Neural progenitor cell (in vitro differentiated cells): ENCODE results near the gene CFAP57. TPM values are rescaled to one million over a fixed set of nuclear protein-coding genes. Genes with fewer than 3 reads are reported as not detected.
A peak's percentile ranks its signal among the peaks of the same experiment; 100 is the strongest.

ENCODE experiments used
- DNase-seq: peaks from one replicate; pipeline ENCODE4 v3.0.0-alpha.2; 2016; ENCODE audit warnings: low spot score
- H2AFZ ChIP-seq: fragments of 200-600 bp; sonication (generic); replicated peaks from 2 replicates; pipeline ENCODE4 v1.6.1; 2016; ENCODE audit warnings: antibody characterized with exemption
- H3F3A ChIP-seq: fragments of 200-600 bp; sonication (generic); 2 replicates; pipeline ENCODE4 v1.6.1; 2016; ENCODE audit warnings: antibody characterized with exemption, low read depth
- H3K27ac ChIP-seq: fragments of 200-600 bp; sonication (generic); 2 replicates; pipeline ENCODE4 v1.5.1; 2016; ENCODE audit warnings: mild to moderate bottlenecking
- H3K27me3 ChIP-seq: fragments of 200-600 bp; sonication (generic); 2 replicates; pipeline ENCODE4 v1.6.1; 2016; ENCODE audit warnings: mild to moderate bottlenecking, moderate library complexity
- H3K36me3 ChIP-seq: fragments of 200-600 bp; sonication (generic); 2 replicates; pipeline ENCODE4 v1.5.1; 2016
- H3K4me1 ChIP-seq: fragments of 200-600 bp; sonication (generic); 2 replicates; pipeline ENCODE4 v1.6.1; 2016; ENCODE audit warnings: mixed run types
- H3K4me2 ChIP-seq: fragments of 200-600 bp; sonication (generic); 2 replicates; pipeline ENCODE4 v1.6.1; 2016
- H3K4me3 ChIP-seq: fragments of 200-600 bp; sonication (generic); 2 replicates; pipeline ENCODE4 v1.5.1; 2016
- H3K79me2 ChIP-seq: fragments of 200-600 bp; sonication (generic); 2 replicates; pipeline ENCODE4 v1.6.1; 2016; ENCODE audit warnings: low read depth
- H3K9ac ChIP-seq: fragments of 200-600 bp; sonication (generic); 2 replicates; pipeline ENCODE4 v1.6.1; 2016
- H3K9me3 ChIP-seq: fragments of 200-600 bp; sonication (generic); 2 replicates; pipeline ENCODE4 v1.5.1; 2016; ENCODE audit warnings: low read depth
- H4K20me1 ChIP-seq: fragments of 200-600 bp; sonication (generic); 2 replicates; pipeline ENCODE4 v1.6.1; 2016; ENCODE audit warnings: low read depth
- H3K27ac Mint-ChIP-seq: 3 replicates; pipeline ENCODE4 v1.8.0; 2021; ENCODE audit warnings: mixed read lengths
- H3K27me3 Mint-ChIP-seq: 2 replicates; pipeline ENCODE4 v1.8.0; 2022; ENCODE audit warnings: low read depth, mild to moderate bottlenecking, inconsistent platforms, moderate library complexity, mixed read lengths; ENCODE audit not compliant: insufficient read depth
- H3K36me3 Mint-ChIP-seq: 3 replicates; pipeline ENCODE4 v1.8.0; 2021; ENCODE audit warnings: mixed read lengths
- H3K4me1 Mint-ChIP-seq: 3 replicates; pipeline ENCODE4 v1.8.0; 2021; ENCODE audit warnings: mixed read lengths
- H3K4me3 Mint-ChIP-seq: 3 replicates; pipeline ENCODE4 v1.8.0; 2021; ENCODE audit warnings: mild to moderate bottlenecking, moderate library complexity, mixed read lengths
- H3K9me3 Mint-ChIP-seq: 3 replicates; pipeline ENCODE4 v1.8.0; 2020; ENCODE audit warnings: mixed read lengths
- CTCF ChIP-seq: fragments of 200-600 bp; sonication (generic); IDR thresholded peaks from 2 replicates; pipeline ENCODE4 v1.5.1; 2017; ENCODE audit warnings: antibody characterized with exemption, mild to moderate bottlenecking
- EZH2 ChIP-seq: fragments of 200-600 bp; sonication (generic); IDR thresholded peaks from 2 replicates; pipeline ENCODE4 v1.6.1; 2017; ENCODE audit warnings: antibody characterized with exemption, mild to moderate bottlenecking, moderate library complexity
- EZH2phosphoT487 ChIP-seq: fragments of 200-600 bp; sonication (generic); IDR thresholded peaks from 2 replicates; pipeline ENCODE4 v1.6.1; 2017; ENCODE audit warnings: antibody characterized with exemption
- total RNA-seq: library from RNA; depleted of rRNA; stranded (reverse); fragments of >200 nt; gene quantifications from 2 replicates; pipeline ENCODE4 v1.2.3, GENCODE V29; 2015; ENCODE audit warnings: low replicate concordance

CFAP57 gene
- total RNA-seq, 1 donor from 2014 or later: 0.97 TPM

- H3K9me3 Mint-ChIP-seq: peaks cover 6% of the 10 kb centered on the region
- no peak overlapping the region for H3K4me3 ChIP-seq
- no peaks in the 10 kb centered on the region for H3K79me2 ChIP-seq
- no peaks in the 10 kb centered on the region for H3K27me3 ChIP-seq
- no peaks in the 10 kb centered on the region for H3K36me3 ChIP-seq
- H3K4me1 ChIP-seq: no peaks in the 10 kb centered on the region
- H2AFZ ChIP-seq: no peak overlapping the region
- peaks cover 22% of the 10 kb centered on the region for H3K27me3 Mint-ChIP-seq
- peak overlapping the region; percentile 48 for H3K27ac Mint-ChIP-seq
- no peaks in the 10 kb centered on the region for H3K36me3 Mint-ChIP-seq
- DNase-seq: no peak
- no peak overlapping the region for H3K9ac ChIP-seq
- no peak overlapping the region for H3K4me3 Mint-ChIP-seq
- no peak overlapping the region for H3K27ac ChIP-seq
- peaks cover 11% of the 10 kb centered on the region for H3K4me1 Mint-ChIP-seq
- TF ChIP-seq EZH2: no peak
- TF ChIP-seq EZH2phosphoT487: no peak
- TF ChIP-seq CTCF: no peak
- H3F3A ChIP-seq: no peaks in the 10 kb centered on the region
- H3K4me2 ChIP-seq: no peak overlapping the region
- no peaks in the 10 kb centered on the region for H4K20me1 ChIP-seq
- H3K9me3 ChIP-seq: no peaks in the 10 kb centered on the region
These were observed 104.5 kb downstream of the CFAP57 start for GRCh38 chr1:43276673-43277072.

GRCh38 chr1:43277116-43277876, 105.2 kb downstream of the CFAP57 start:
- Histone ChIP-seq H3K4me1 (peaks cover 2% of the 10 kb centered on the region), H4K20me1 (no peaks in the 10 kb centered on the region), H2AFZ (no peak overlapping the region), H3K79me2 (no peaks in the 10 kb centered on the region), H3K9me3 (no peaks in the 10 kb centered on the region), H3K4me2 (no peak overlapping the region), H3K36me3 (no peaks in the 10 kb centered on the region), H3K27ac (no peak overlapping the region), H3K4me3 (no peak overlapping the region), H3K9ac (no peak overlapping the region), H3F3A (no peaks in the 10 kb centered on the region), H3K27me3 (no peaks in the 10 kb centered on the region)
- Mint-ChIP-seq H3K9me3 (peaks cover 6% of the 10 kb centered on the region), H3K27ac (no peak overlapping the region), H3K36me3 (no peaks in the 10 kb centered on the region), H3K4me3 (no peak overlapping the region), H3K27me3 (peaks cover 19% of the 10 kb centered on the region), H3K4me1 (peaks cover 13% of the 10 kb centered on the region)
- TF ChIP-seq CTCF (no peak), EZH2phosphoT487 (no peak), EZH2 (no peak)
- no peak for DNase-seq

DNA sequence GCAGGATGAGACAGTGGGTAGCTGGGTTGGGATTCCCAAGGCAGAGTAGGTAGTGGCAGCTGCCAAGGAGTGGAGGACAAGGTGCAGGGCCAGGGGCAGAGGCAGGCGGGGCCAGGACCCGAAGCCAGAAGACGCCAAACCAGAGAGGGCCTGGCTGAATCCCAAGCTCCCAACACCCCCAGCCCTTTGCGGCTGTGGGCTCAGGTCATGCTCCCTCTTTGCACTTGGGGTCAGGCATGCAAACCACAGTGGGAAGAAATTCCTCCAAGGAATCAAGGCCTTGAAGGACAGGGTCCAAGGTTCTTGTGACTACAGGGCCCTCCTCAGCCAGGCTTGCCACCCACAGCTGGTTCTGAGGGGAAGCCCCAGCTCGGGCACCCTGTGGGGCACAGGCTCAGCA, 107.0 kb downstream of the CFAP57 start:
- Histone ChIP-seq H3K4me3 (no peak overlapping the region), H3K4me1 (peaks cover 4% of the 10 kb centered on the region), H3K27me3 (no peaks in the 10 kb centered on the region), H3K36me3 (no peaks in the 10 kb centered on the region), H3K4me2 (no peak overlapping the region), H3K9ac (no peak overlapping the region), H3K79me2 (no peaks in the 10 kb centered on the region), H2AFZ (no peak overlapping the region), H3K27ac (no peak overlapping the region), H3K9me3 (no peaks in the 10 kb centered on the region), H4K20me1 (no peaks in the 10 kb centered on the region), H3F3A (no peaks in the 10 kb centered on the region)
- Mint-ChIP-seq H3K27ac (no peak overlapping the region), H3K4me3 (no peak overlapping the region), H3K36me3 (no peaks in the 10 kb centered on the region), H3K9me3 (peaks cover 6% of the 10 kb centered on the region), H3K4me1 (peaks cover 16% of the 10 kb centered on the region), H3K27me3 (peaks cover 19% of the 10 kb centered on the region)
- no peak for DNase-seq
- TF ChIP-seq CTCF (no peak), EZH2 (no peak), EZH2phosphoT487 (no peak)
